ENCODE data around the gene RTCA.

GRCh38 chr1:100309863-100310262, 43.8 kb downstream of the RTCA start:
- TF ChIP-seq CTCF (IDR thresholded peaks at IDR 0.05; ENCODE audit: low read depth, low read length, missing input control) (no peak), SP1 (IDR thresholded peaks at IDR 0.05) (no peak), ZBTB33 (IDR thresholded peaks at IDR 0.05) (no peak), JUND (IDR thresholded peaks at IDR 0.05) (no peak), FOXA1 (IDR thresholded peaks at IDR 0.05) (no peak), ATF3 (IDR thresholded peaks at IDR 0.05) (no peak)
